ENCODE data around the gene RARRES1. TPM values are rescaled to one million over a fixed set of nuclear protein-coding genes. Genes with fewer than 3 reads are reported as not detected.
A peak's percentile ranks its signal among the peaks of the same experiment; 100 is the strongest.

RARRES1 gene, protein sequence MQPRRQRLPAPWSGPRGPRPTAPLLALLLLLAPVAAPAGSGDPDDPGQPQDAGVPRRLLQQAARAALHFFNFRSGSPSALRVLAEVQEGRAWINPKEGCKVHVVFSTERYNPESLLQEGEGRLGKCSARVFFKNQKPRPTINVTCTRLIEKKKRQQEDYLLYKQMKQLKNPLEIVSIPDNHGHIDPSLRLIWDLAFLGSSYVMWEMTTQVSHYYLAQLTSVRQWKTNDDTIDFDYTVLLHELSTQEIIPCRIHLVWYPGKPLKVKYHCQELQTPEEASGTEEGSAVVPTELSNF
- 9.1 TPM for total RNA-seq
- long read RNA-seq, transcript RARRES1-201 (6 exons, 1,952 nt), result major isoform, 23 of 27 reads
- long read RNA-seq, partial matches to known transcripts, result 0 of 27 reads
- long read RNA-seq, other reads (novel, unspliced or antisense), result 4 of 27 reads

DNA sequence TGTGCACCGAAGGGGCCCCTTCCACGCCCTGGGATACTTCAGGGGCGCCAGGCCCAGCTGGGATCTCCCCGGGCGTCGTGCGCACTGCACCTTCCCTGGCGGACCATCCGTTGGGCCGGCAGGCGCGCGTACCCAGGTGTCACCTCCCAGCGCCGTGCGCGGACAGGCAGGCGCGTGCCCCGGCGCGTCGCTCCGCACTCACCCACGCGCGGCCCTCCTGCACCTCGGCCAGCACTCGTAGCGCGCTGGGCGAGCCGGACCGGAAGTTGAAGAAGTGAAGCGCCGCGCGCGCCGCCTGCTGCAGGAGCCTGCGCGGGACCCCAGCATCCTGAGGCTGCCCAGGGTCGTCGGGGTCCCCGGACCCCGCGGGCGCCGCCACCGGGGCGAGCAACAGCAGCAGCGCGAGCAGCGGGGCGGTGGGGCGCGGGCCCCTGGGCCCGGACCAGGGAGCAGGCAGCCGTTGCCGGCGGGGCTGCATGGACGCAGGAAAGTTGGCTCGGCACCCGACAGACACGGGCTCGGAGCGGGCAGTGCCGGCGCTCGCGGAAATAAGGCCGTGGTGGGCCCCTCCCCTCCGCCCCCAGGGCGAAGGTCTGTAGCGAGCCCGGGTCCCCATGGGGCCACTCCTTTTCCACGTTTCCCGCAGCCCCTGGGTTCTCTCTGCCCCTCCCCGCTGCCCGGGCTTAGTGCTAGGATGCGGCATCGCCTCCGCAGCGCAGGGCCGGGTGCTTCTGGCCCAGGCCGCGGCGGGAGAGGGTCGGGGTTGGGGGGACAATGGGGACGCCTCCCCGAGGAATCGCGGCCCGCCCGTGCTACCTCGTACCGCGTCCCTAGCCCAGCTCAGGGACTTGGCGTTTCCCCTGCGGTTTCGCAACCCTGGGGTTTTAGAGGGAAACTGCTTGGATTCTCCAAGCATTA is at the start of gene RARRES1:
TSS of gene RARRES1 (minus strand) at position 520 of the 918 bp plus-strand sequence. CDS start at position 478, 42 bp downstream.
- ATAC-seq (ENCODE audit: poor library complexity), result peak; percentile 88

GRCh38 chr3:158781849-158782248 is 49.6 kb upstream of the RARRES1 start:
- intact Hi-C loops (cut with DNase I), result no loop called here
- no peak for DNase-seq
- ATAC-seq (ENCODE audit: poor library complexity), result no peak

More for the DNA sequence above, at the start of gene RARRES1:
- intact Hi-C loops (cut with DNase I), result no loop called here
- DNase-seq, result peak; percentile 88

DNA sequence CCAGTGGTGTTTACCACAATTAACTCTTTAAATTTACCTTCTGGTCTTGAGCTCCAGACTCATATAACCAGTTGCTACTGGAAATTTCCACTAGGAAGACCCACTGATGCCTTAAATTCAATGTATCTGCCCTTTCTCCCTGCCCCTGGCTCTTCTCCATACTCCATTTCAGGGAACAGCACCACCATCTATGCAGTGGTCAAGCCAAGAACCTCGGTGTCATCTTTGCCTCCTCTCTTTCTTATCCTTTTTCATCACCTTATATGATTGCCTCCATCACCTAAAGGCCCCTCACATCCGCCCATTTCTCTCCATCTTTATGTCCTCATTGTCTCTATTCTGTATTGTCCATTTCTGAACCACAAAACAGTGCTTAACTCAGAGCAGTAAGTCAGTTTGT is 48.9 kb upstream of the RARRES1 start:
- no peak for ATAC-seq (ENCODE audit: poor library complexity)
- intact Hi-C loops (cut with DNase I), result no loop called here
- DNase-seq, result no peak

DNA sequence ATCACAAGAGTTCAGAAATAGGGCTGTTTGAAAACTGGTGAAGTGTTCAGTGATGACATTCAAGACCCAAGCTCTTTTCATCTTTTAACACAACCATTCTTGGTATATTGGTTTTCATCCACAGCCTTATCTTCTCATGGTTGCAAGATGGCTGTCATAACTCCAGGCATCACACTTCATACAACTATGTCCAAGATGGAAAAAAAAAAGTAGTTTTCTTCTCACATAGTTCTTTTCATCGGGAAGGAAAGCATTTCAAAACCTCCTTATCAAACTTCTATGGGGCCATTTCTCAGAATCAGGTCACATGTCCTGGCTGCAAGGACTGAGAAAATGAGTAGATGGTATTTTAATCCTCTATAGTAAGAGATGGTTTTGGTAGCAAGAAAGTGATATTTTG is 48.5 kb upstream of the RARRES1 start:
- ATAC-seq (ENCODE audit: poor library complexity) (no peak), DNase-seq (no peak)
- intact Hi-C loops (cut with DNase I), result no loop called here

DNA sequence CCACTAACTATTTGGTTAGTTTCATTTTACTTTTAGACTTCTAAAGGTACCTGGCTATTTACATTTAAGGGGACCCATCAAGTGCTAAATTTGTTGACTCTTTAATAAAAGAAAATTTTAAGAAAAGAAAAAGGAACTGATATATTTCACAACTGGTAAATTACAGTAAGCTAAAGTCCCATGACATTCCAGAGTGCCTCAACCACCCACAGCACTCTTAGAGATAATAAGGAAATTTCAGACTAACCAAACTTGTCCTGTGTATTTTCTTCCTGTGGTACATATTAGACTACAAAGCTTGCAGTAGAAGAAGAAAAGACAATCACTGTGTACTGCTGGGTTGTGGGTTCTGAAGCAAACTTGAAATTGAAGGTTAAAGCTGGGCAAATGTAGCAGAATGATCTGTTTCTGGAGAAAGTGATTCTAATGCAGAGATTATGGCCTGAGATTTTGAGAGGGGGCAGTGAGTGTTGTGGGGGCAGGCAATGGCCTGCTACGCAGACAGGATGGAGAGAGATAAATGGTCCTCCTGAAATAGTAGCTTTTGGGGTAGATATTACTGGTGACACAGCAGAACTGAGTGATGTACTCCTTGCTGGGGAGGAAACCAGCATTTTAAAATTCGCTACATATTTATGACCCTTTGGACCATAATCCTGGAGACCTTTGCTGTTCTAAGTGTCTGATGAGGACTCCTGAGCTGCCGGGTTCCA is 45.1 kb upstream of the RARRES1 start:
- DNase-seq (no peak), ATAC-seq (ENCODE audit: poor library complexity) (no peak)
- intact Hi-C loops (cut with DNase I), result no loop called here

- no peak for ATAC-seq (ENCODE audit: poor library complexity)
- intact Hi-C loops (cut with DNase I), result no loop called here
- DNase-seq, result no peak
These were observed 44.3 kb upstream of the RARRES1 start for GRCh38 chr3:158776531-158776930.

DNA sequence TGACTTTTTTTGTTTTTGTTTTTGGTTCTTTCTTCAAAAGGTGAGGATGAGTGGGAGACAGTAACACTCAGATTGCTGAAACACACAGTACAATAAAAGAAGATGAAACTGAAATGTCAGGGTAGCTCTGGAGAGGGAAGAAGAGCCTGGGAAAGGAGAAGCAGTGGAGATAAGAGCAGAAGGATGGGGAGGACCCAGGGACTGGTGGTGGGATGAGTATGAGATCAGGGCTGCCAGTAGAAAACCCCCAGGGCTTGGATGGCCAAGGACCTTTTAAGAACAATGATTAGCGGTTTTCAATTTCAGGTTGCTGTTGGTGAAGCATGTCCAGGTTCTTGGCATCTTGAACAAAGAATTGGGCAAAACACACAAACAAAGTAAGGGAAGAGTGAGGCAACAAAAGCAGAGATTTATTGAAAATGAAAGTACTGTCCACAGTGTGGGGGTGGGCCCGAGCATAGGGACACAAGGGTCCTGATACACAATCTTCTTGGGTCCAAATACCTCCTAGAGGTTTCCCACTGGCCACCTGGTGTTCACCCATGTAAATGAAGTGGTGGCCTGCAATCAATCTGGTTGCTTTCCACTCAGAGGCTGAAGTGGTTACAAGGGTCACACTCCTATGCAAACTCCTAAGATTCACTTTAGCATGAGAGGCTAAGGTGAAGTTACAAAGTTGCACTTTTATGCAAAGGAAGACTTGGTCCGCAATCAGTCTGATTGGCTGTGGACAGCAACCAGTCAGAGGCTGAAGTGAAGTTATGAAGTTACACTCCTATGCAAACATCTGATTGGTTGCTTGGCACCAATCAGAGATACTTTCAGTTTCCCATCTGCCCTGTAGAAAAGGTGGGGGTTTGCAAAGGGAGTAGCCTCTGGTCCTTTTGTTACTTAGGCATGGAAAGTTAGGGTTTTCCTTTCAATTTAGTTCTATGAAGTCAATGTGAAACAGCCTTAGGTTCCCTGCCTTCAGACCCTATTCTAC is 43.5 kb upstream of the RARRES1 start:
- intact Hi-C loops (cut with DNase I), result no loop called here
- no peak for ATAC-seq (ENCODE audit: poor library complexity)
- no peak for DNase-seq

DNA sequence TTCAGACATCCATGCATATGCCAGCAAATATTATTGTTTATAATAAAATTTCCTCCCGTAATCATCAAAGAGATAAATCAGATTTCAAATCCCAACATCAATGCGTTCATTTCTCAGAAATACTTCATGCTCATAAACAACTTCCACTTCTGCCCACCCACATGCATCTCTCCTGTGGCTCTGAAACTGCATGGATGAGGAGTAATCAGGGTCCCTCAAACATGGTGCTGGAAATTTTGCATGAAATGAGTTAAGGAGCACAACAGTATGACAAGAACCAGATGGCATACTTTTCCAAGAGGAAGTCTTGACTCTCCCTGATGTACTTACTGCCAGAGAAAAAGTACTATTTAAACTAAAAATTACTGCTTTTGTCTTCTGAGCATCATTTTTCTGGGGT is 42.7 kb upstream of the RARRES1 start:
- DNase-seq, result no peak
- intact Hi-C loops (cut with DNase I), result no loop called here
- peak; percentile 28 for ATAC-seq (ENCODE audit: poor library complexity)

DNA sequence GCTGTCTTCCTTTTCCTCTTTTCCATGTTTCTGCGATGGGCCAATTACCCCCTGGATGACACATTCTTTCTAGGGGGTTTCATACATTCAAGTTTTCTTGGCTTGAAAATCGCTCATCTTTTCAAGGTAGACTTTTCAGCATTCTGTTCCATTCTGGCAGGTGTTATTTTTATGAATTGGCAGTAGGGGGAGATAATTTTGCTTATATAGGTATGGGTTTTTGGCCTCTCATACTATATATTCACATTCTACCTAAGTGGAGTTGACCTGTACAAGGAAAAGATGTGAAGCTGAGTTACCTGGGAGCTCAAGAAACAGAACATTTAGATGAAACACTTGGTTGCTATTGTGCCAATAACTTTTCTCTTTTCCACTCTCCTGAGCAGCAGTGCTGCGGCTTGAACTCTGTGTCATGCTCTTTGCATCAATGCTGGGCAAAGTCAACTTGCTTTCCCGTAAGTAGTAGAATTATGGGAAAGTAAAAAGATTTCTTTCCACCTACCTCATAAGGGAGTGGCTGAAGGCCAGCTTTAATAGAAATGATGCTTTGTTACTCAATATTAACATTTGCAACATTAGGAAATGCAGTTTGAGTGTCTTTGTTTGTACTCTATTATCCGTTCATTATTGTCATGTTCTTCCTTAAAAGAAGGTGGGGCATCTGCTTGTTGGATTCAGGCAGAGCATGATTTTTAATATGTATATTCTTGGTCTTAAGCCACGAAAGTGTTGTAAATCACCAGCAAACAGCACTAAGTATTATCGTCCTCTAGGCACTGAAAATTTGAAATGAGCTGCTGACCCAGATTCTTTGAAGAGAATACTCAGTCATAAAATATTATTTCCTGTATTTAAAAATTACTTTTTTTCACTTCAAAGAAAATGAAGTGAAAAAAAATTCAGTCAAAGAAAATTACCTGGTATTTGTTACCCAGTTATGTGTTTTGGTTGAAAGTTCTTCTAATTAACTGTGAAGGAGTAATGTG is 41.9 kb upstream of the RARRES1 start:
- DNase-seq (no peak), ATAC-seq (ENCODE audit: poor library complexity) (peak; percentile 54)
- intact Hi-C loops (cut with DNase I), result no loop called here

DNA sequence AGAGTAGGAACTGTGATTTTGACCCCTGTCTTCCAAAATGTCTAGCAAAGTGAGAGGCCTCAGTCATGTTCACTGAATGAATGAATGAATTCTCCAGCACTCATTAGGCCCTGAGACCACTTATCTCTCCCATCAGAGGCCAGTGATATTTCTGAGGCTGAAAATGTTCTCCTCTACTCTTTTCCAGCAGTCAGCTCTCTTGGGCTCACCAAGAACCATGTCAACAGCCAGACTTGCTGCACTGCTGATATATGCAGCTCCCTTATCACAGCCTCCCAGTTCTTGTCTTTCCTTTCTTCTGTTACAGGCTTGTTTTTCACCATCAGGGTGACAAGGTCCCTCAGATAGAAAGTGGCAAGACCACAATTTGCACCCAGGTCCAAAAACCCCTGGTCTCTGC is 40.9 kb upstream of the RARRES1 start:
- intact Hi-C loops (cut with DNase I), result no loop called here
- DNase-seq (no peak), ATAC-seq (ENCODE audit: poor library complexity) (no peak)

GRCh38 chr3:158771982-158772381 is 39.7 kb upstream of the RARRES1 start:
- intact Hi-C loops (cut with DNase I), result no loop called here
- no peak for ATAC-seq (ENCODE audit: poor library complexity)
- no peak for DNase-seq

DNA sequence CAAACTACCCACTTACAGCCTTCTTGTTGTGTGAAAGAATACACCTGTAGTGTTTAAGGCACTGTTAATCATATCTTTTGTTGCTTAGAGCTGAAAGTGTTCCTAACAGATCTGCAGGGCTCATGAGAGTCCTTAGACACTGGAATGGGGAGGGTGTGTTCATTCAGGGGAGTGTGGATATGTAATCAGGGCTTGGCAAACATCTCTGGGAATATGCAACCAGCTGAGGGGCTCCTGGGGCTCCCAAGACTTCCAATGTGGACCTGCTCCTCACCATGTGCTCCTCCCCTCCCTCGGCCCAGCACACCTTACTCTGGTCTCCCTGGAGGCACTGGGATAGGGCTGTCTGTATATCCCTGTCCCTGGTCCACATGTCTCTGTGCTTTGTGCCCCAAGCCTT is 39.3 kb upstream of the RARRES1 start:
- ATAC-seq (ENCODE audit: poor library complexity), result no peak
- intact Hi-C loops (cut with DNase I), result no loop called here
- no peak for DNase-seq

DNA sequence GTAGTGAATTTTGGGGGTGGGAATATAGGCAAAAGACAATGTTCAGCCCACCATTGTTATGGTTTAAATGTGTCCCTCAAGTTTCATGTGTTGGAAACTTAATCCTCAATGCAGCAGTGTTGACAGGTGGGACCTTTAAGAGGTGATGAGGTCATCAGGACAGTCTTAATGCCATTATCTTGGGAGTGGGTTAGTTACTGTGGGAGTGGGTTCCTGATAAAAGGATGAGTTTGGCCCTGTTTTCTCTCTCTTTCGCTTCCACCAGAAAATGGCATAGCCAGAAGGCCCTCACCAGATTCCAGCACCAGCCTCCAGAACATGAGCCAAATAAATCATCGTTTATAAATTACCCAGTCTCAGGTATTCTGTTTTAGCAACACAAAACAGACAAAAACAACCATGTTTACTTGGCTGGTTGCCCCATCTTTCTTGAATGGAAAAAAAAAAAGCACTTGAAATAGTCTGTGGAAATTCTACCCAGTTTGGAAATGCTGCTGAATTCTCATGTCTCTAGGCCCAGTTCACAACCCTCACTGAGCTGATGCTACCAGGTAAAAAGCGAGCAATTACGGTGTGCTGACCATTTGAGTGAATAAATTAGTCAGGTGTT is 38.6 kb upstream of the RARRES1 start:
- no peak for ATAC-seq (ENCODE audit: poor library complexity)
- no peak for DNase-seq
- intact Hi-C loops (cut with DNase I), result no loop called here

- ATAC-seq (ENCODE audit: poor library complexity) (no peak), DNase-seq (no peak)
- intact Hi-C loops (cut with DNase I), result no loop called here
These were observed 37.9 kb upstream of the RARRES1 start for GRCh38 chr3:158769952-158770740.

- intact Hi-C loops (cut with DNase I), result no loop called here
- ATAC-seq (ENCODE audit: poor library complexity), result peak; percentile 23
- no peak for DNase-seq
These were observed 37.3 kb upstream of the RARRES1 start for GRCh38 chr3:158769549-158769948.
